Motor neuron (in vitro differentiated cells): ENCODE results near the gene CTF1. TPM values are rescaled to one million over a fixed set of nuclear protein-coding genes. Genes with fewer than 3 reads are reported as not detected.

Experiments used
- ATAC-seq, 8 experiments: fragments of 200-7000 bp; cut with Tn5 transposase; replicated peaks in 6 of 8; 2 replicates each; pipeline ENCODE4 v1.8.0; 2021; ENCODE audit warnings: mild to moderate bottlenecking in 8 of 8, moderate library complexity in 8 of 8
- H3K27ac ChIP-seq, 2 donors: fragments of 250-450 bp; sonication (Bioruptor Pico); 2 replicates each; pipeline ENCODE4 v1.9.0; 2021; ENCODE audit warnings: antibody characterized with exemption in 2 of 2, mild to moderate bottlenecking in 2 of 2, moderate library complexity in 1 of 2
- H3K4me1 ChIP-seq, 2 donors: fragments of 250-450 bp; sonication (Bioruptor Pico); replicated peaks in 1 of 2; 2 replicates each; pipeline ENCODE4 v1.6.1; 2021; ENCODE audit warnings: antibody characterized with exemption in 2 of 2, mild to moderate bottlenecking in 2 of 2, moderate library complexity in 1 of 2
- H3K4me3 ChIP-seq, 5 donors: fragments of 250-450 bp; sonication (Bioruptor Pico); 2 replicates each; pipeline ENCODE4 v1.9.0; 2021; ENCODE audit warnings: antibody characterized with exemption in 5 of 5, mild to moderate bottlenecking in 5 of 5, moderate library complexity in 4 of 5
- WGBS, 10 experiments: fragments of 450-650 bp; shearing (Covaris generic); methylation state at CpG; one replicate each; pipeline ENCODE4 v1.0.0; 2022; 5-methylcytosine and 5-hydroxymethylcytosine counted together
- in situ Hi-C, 9 experiments: fragments of 400-800 bp; cut with MboI; loops; one replicate each; pipeline ENCODE4 v1.15.0; 2021; ENCODE audit warnings: low sequenced_read_pairs in 9 of 9, low pct_unique_long_range_greater_than_20kb in 2 of 9; ENCODE audit not compliant: unreplicated experiment in 9 of 9
- total RNA-seq, 8 experiments: library from RNA; unstranded; fragments of 300-600 nt; gene quantifications; 2 replicates each; pipeline versions ENCODE4 v1.2.3 to v1.2.4, GENCODE V29; 2022

CTF1 gene
- total RNA-seq, 8 experiments from 2014 or later, result 0.38 to 2.9 (median 0.66) TPM

DNA sequence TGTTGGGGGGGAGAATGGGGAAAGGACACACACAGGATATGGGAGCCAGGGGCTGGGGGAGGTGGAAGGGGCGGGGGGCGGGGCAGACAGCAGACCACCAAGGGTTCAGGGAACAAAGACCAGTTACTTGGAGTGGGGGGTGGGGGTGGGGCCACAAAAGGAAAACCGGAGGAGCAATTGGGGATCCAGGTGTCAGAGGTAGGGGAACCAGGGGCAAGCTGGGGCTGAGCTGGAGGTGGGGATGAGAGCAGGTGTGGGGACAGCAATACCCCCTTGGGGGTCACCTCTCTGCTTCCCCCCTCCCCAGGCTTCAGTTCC, 51.1 kb downstream of the CTF1 start:
- in situ Hi-C loops, result no loop called here
- peak overlapping the region; percentile 51 to 95 (median 75) for H3K4me3 ChIP-seq
- no peak for ATAC-seq
- WGBS, 10 experiments, result no CpG with 5 or more reads among the region's 3 CpGs
- peak overlapping the region; percentile 82 to 91 for H3K27ac ChIP-seq
- H3K4me1 ChIP-seq, result peaks cover 12 to 17% of the 10 kb centered on the region in 2 donors

DNA sequence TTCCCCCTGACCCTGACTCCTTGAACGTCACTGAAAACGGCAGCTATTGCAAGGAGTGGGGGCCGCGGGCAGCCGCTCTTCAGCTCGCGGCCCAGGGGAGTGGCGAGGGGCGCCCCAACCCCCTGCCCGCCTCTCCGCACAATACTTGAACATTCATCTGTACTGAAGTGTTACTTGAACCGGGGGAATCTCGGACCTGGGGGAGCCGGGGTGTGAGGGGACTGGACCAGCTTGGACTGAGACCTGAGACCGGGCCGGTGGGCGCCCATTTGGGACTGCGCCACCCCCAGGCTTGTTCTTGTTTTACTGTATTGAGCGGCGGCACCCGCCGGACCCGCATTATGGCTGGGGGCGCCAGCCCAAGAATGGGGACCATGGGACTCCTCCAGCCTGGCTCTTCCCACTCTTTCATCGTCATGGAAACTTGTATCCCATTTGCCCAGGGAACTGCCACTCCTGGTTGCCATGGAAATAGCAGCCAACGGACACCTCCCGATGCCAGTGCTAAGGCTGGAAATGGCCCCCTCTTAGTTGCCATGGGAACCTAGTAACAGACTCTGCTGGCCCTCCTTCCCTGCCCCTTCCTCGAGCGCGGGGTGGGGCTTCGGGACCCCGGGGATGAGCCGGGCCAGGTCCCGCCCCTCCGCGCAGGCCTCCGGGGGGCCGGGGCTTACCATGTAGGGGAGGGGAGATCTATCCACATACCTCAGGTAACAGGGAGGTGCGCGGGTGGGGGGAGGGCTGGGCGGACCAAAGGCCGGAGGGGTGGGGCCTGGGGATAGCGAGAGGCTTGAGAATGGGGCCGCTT, 51.6 kb downstream of the CTF1 start:
- Histone ChIP-seq H3K4me3 (peak overlapping the region; percentile 51 to 95 (median 75)), H3K27ac (peak overlapping the region; percentile 82 to 91), H3K4me1 (peaks cover 12 to 17% of the 10 kb centered on the region in 2 donors)
- in situ Hi-C loops, result no loop called here
- ATAC-seq, result peak; percentile 39 to 87 (median 85)
- 0 to 8% (median 0%) methylated on average over 2 to 7 of the region's 44 CpGs; no CpG with 5 or more reads in 7 of the 10 experiments for WGBS, 10 experiments

DNA sequence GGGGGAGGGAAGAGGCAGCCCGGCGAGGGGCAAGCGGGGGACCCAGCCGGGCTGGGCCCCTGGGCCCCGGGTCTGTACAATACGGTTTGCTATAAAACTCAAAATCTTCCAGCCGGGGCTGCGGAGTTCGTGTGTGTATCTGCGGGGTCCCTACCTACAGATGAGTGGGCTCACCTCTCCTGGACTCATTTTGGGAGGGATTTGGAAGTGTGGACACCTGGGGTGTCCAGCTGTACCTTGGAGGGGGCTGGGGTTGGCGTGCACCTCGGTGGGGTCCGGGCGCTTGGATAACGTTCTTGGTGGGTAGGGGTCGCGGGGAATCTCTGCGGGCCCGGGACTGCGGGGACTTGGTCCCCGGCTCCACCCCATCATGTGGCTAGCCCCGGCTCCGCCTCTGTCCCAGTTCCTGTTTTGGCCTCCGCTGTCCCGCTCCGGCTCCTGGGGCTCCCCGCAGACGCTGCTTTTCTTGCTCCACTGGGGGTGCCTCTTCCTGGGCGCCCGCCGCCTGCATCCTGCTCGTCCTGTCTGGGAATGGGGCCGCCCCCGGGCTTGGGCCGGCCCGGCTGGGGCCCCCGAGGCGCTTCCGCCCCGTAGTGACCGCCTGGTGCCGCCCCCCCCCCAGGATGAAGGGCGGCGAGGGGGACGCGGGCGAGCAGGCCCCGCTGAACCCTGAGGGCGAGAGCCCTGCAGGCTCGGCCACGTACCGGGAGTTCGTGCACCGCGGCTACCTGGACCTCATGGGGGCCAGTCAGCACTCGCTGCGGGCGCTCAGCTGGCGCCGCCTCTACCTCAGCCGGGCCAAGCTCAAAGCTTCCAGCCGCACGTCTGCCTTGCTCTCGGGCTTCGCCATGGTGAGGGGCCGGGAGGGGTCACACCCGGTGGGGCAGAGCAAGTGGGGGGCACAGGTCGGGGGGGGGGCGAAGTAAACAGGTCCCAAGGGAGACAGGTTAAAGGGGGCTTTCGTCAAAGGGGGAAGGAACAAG, 52.5 kb downstream of the CTF1 start, which contains the start of gene ORAI3:
Gene ORAI3 (plus strand): TSS at position 402 of the 983 bp plus-strand sequence. CDS start 222 bp downstream, at position 624.
- peak; percentile 18 to 52 (median 31) for ATAC-seq
- in situ Hi-C loops, result no loop called here

GRCh38 chr16:30949650-30950515, 53.5 kb downstream of the CTF1 start:
- WGBS, 10 experiments, result 0 to 100% (median 14%) methylated on average over 1 to 7 of the region's 21 CpGs; no CpG with 5 or more reads in 6 of the 10 experiments
- in situ Hi-C loops, result loop anchor here in 2 of 9 experiments (25.0 kb wide), 2 partner anchors 512 to 912 kb away; partner anchors contain the start of genes ARMC5 (in 2 of the 2), TGFB1I1 (in 2 of the 2) and ZNF267 (in 1 of the 2)
- ATAC-seq, result peak in 4 of 8 experiments; percentile 0 to 60 (median 58)
- peaks cover 12 to 23% of the 10 kb centered on the region in 2 donors for H3K4me1 ChIP-seq
- peak overlapping the region; percentile 51 to 95 (median 75) for H3K4me3 ChIP-seq
- H3K27ac ChIP-seq, result peak overlapping the region in 1 of 2 donors; percentile 82

More for the DNA sequence above, 52.5 kb downstream of the CTF1 start, which contains the start of gene ORAI3:
- Histone ChIP-seq H3K4me3 (peak within 1 kb of the TSS; percentile 51 to 95 (median 75)), H3K27ac (peak within 1 kb of the TSS; percentile 82 to 91), H3K4me1 (peaks cover 12 to 22% of the 10 kb centered on the region in 2 donors)
- 0% methylated on average over 5 of the region's 70 CpGs; no CpG with 5 or more reads in 9 of the 10 experiments for WGBS, 10 experiments

- Histone ChIP-seq H3K4me1 (peaks cover 12 to 23% of the 10 kb centered on the region in 2 donors), H3K27ac (peak overlapping the region in 1 of 2 donors; percentile 3), H3K4me3 (peak overlapping the region in 3 of 5 donors; percentile 67 to 95 (median 75))
- 20 to 100% (median 67%) methylated on average over 1 to 3 of the region's 8 CpGs; no CpG with 5 or more reads in 5 of the 10 experiments for WGBS, 10 experiments
- in situ Hi-C loops, result loop anchor here in 2 of 9 experiments (25.0 kb wide), 2 partner anchors 512 to 912 kb away; partner anchors contain the start of genes ARMC5 (in 2 of the 2), TGFB1I1 (in 2 of the 2) and ZNF267 (in 1 of the 2)
- no peak for ATAC-seq
These were observed 54.2 kb downstream of the CTF1 start for GRCh38 chr16:30950516-30951065.

GRCh38 chr16:30951193-30951592, 54.8 kb downstream of the CTF1 start:
- Histone ChIP-seq H3K4me1 (peaks cover 12 to 23% of the 10 kb centered on the region in 2 donors), H3K27ac (no peak overlapping the region), H3K4me3 (no peak overlapping the region)
- in situ Hi-C loops, result loop anchor here in 2 of 9 experiments (25.0 kb wide), 2 partner anchors 511 to 911 kb away; partner anchors contain the start of genes ARMC5 (in 2 of the 2), TGFB1I1 (in 2 of the 2) and ZNF267 (in 1 of the 2)
- no peak for ATAC-seq
- WGBS, 10 experiments, result 80 to 100% (median 100%) methylated on average over 1 of the region's 1 CpG; no CpG with 5 or more reads in 7 of the 10 experiments

DNA sequence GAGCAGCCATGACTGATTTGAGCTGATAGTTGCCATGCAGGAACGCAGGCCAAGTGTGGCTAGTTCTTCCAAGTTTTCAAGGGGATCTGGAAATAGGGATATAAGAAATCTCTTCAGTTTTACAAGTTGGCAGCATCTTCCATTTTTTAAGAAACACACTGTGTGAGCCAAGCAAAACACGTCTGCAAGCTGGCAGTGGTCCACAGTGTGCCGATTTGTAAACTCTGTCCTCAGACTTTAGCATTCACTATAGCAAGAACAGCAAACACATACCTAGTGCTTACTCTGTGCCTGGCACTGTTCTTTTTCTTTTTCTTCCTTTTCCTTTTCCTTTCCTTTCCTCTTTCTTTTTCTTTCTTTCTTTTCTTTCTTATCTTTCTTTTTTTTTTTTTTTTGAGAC, 55.3 kb downstream of the CTF1 start:
- Histone ChIP-seq H3K4me3 (no peak overlapping the region), H3K27ac (no peak overlapping the region), H3K4me1 (peaks cover 12 to 23% of the 10 kb centered on the region in 2 donors)
- WGBS, 10 experiments, result 1 to 94% (median 54%) methylated on average over 2 to 3 of the region's 3 CpGs; no CpG with 5 or more reads in 4 of the 10 experiments
- no peak for ATAC-seq
- in situ Hi-C loops, result loop anchor here in 2 of 9 experiments (25.0 kb wide), 2 partner anchors 511 to 911 kb away; partner anchors contain the start of genes ARMC5 (in 2 of the 2), TGFB1I1 (in 2 of the 2) and ZNF267 (in 1 of the 2)

DNA sequence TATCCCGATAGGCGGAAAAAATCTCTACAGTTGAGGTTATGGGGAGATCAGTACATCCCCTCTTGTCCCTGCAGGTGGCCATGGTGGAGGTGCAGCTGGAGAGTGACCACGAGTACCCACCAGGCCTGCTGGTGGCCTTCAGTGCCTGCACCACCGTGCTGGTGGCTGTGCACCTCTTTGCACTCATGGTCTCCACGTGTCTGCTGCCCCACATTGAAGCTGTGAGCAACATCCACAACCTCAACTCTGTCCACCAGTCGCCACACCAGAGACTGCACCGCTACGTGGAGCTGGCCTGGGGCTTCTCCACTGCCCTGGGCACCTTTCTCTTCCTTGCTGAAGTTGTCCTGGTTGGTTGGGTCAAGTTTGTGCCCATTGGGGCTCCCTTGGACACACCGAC, 56.7 kb downstream of the CTF1 start:
- Histone ChIP-seq H3K4me3 (no peak overlapping the region), H3K27ac (no peak overlapping the region), H3K4me1 (peaks cover 8 to 17% of the 10 kb centered on the region in 2 donors)
- no peak for ATAC-seq
- in situ Hi-C loops, result loop anchor here in 2 of 9 experiments (25.0 kb wide), 2 partner anchors 509 to 909 kb away; partner anchors contain the start of genes ARMC5 (in 2 of the 2), TGFB1I1 (in 2 of the 2) and ZNF267 (in 1 of the 2)
- WGBS, 10 experiments, result 78 to 100% (median 100%) methylated on average over 1 to 4 of the region's 9 CpGs; no CpG with 5 or more reads in 6 of the 10 experiments

Other genes with a start within 250 kb of the CTF1 start
- gene PRR14, start 245.7 kb upstream of the CTF1 start, total RNA-seq, result 10 to 100 TPM; 12.4 to 30.7 (median 19.9) TPM
- gene FBRS, start 238.2 kb upstream of the CTF1 start, total RNA-seq, result 10 to 100 TPM; 17.4 to 53.3 (median 29.4) TPM
- 10 to 100 TPM in 5 of 8 experiments, 1 to 10 TPM in 3; 6.1 to 47.8 (median 11.3) TPM for gene SRCAP, start 197.4 kb upstream of the CTF1 start, total RNA-seq
- 10 to 100 TPM; 12.0 to 35.7 (median 18.6) TPM for gene PHKG2, start 148.2 kb upstream of the CTF1 start, total RNA-seq
- 10 to 100 TPM in 5 of 8 experiments, 1 to 10 TPM in 3; 4.5 to 24.1 (median 11.4) TPM for gene CFAP119, start 134.6 kb upstream of the CTF1 start, total RNA-seq
- 100 to 1,000 TPM in 2 of 8 experiments, 10 to 100 TPM in 6; 65.9 to 124 (median 90.3) TPM for gene RNF40, start 134.3 kb upstream of the CTF1 start, total RNA-seq
- 10 to 100 TPM in 7 of 8 experiments, 1 to 10 TPM in 1; 7.9 to 32.4 (median 21.1) TPM for gene ZNF629, start 109.4 kb upstream of the CTF1 start, total RNA-seq
- gene BCL7C, start 2.5 kb upstream of the CTF1 start, total RNA-seq, result 10 to 100 TPM; 16.7 to 40.3 (median 20.5) TPM
- 10 to 100 TPM; 10.4 to 49.8 (median 31.4) TPM for gene FBXL19, start 27.0 kb downstream of the CTF1 start, total RNA-seq
- 10 to 100 TPM in 3 of 8 experiments, 1 to 10 TPM in 5; 4.4 to 37.4 (median 6.8) TPM for gene ORAI3, start 52.5 kb downstream of the CTF1 start, total RNA-seq
- 10 to 100 TPM in 2 of 8 experiments, 1 to 10 TPM in 6; 3.5 to 17.0 (median 6.6) TPM for gene SETD1A, start 61.1 kb downstream of the CTF1 start, total RNA-seq
- gene HSD3B7, start 88.6 kb downstream of the CTF1 start, total RNA-seq, result 10 to 100 TPM in 1 of 8 experiments, 1 to 10 TPM in 6, under 1 TPM in 1; 0.67 to 68.7 (median 1.6) TPM
- gene STX1B, start 114.0 kb downstream of the CTF1 start, total RNA-seq, result 10 to 100 TPM in 4 of 8 experiments, 1 to 10 TPM in 2, under 1 TPM in 2; 0.45 to 20.9 (median 10.0) TPM
- 10 to 100 TPM; 14.0 to 47.5 (median 24.3) TPM for gene STX4, start 136.9 kb downstream of the CTF1 start, total RNA-seq
- gene ZNF668, start 177.6 kb downstream of the CTF1 start, total RNA-seq, result 10 to 100 TPM in 3 of 8 experiments, 1 to 10 TPM in 5; 7.5 to 17.6 (median 9.1) TPM
- 10 to 100 TPM in 7 of 8 experiments, 1 to 10 TPM in 1; 9.8 to 23.0 (median 12.6) TPM for gene ZNF646, start 177.8 kb downstream of the CTF1 start, total RNA-seq
- 1 to 10 TPM in 7 of 8 experiments, under 1 TPM in 1; 0.36 to 6.0 (median 3.5) TPM for gene PRSS53, start 192.3 kb downstream of the CTF1 start, total RNA-seq
- gene VKORC1, start 198.2 kb downstream of the CTF1 start, total RNA-seq, result 100 to 1,000 TPM in 1 of 8 experiments, 10 to 100 TPM in 7; 53.8 to 109 (median 72.4) TPM
- 10 to 100 TPM; 14.1 to 46.8 (median 19.6) TPM for gene BCKDK, start 211.8 kb downstream of the CTF1 start, total RNA-seq
- 10 to 100 TPM; 27.9 to 64.3 (median 54.0) TPM for gene KAT8, start 221.1 kb downstream of the CTF1 start, total RNA-seq
- gene PRSS8, start 239.1 kb downstream of the CTF1 start, total RNA-seq, result 1 to 10 TPM in 1 of 8 experiments, under 1 TPM in 6, not detected in 1; 0.21 to 1.1 (median 0.55) TPM